SH-SY5Y (cell line): Measurements from ENCODE around the gene CELSR1.

Source experiments
- GATA2 ChIP-seq: IDR thresholded peaks from 2 replicates; pipeline ENCODE4 v1.6.1; 2011; ENCODE audit warnings: mild to moderate bottlenecking, low read depth, low read length
- GATA3 ChIP-seq: IDR thresholded peaks from 2 replicates; pipeline ENCODE4 v1.6.1; 2011; ENCODE audit warnings: low read depth, mild to moderate bottlenecking, low read length, moderate library complexity

GRCh38 chr22:46521994-46522393, 15.4 kb downstream of the CELSR1 start:
- TF ChIP-seq GATA3 (no peak), GATA2 (no peak)
